Measurements from ENCODE around the gene STRBP. TPM values are rescaled to one million over a fixed set of nuclear protein-coding genes. Genes with fewer than 3 reads are reported as not detected.

The STRBP gene
- total RNA-seq, 1 experiment from 2014 or later = 40.3 TPM

DNA sequence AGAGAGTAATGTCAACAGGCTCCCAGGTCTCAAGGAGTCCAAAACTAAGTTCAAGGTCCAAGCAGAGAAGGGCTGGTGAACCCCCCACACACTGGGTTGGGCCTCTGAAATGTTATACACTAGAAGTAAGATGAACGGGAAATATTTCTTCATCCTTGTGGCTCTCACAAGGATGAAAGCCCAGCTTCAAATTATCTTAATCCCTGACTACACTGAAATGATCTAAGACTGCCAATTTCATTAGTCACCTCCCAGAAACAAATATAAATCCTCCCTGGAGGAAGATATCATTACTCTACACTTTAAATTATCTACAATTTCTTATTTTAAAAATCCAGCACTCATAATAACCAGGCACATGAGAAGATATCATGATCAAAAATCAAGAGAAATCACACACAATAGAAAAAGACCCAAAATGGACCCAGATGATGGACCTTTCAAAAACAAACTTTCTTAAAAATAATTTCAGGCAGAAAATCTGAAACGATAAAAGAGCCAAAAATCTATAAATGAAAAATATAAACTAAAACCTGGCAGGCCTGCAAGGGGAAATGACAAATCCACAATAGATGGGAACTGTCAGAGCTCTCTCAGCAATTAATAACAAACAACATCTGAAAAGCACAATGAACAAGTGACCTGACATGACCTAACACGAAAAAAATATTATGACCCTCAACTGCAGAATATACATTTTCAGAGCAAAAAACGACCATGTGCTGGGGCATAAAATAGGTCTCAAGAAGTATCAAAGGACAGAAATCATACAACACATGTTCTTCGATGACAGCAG lies 117.5 kb downstream of the STRBP start:
- H3K27ac ChIP-seq (ENCODE audit: low read length) = no peak overlapping the region
- H3K27me3 ChIP-seq (ENCODE audit: control insufficient read depth, insufficient read depth, low read length) = no peaks in the 10 kb centered on the region
- no peak for DNase-seq (ENCODE audit: low read depth, low spot score)
- no peak for ATAC-seq
- BruUV-seq (replicated peaks) = no TSS peak
- no peaks in the 10 kb centered on the region for H3K36me3 ChIP-seq (ENCODE audit: control insufficient read depth, insufficient read depth, low read length)
- ChIA-PET CTCF (no interaction called here), POLR2A (no interaction called here)
- in situ Hi-C loops (cut with HindIII; ENCODE audit: low pct_unique_long_range_greater_than_20kb, low sequenced_read_pairs) = no loop called here
- intact Hi-C loops (cut with micrococcal nuclease; ENCODE audit: unreplicated experiment) = no loop called here
- TF ChIP-seq CTCF (IDR thresholded peaks at IDR 0.05) = no peak
- TF ChIP-seq SIN3A (IDR thresholded peaks at IDR 0.05; ENCODE audit: borderline replicate concordance, insufficient read depth, low read depth, low read length) = no peak
- no peak for TF ChIP-seq TCF7L2 (IDR thresholded peaks at IDR 0.05; ENCODE audit: low read depth, low read length)
- no peak for TF ChIP-seq REST (IDR thresholded peaks at IDR 0.05; ENCODE audit: insufficient read depth in 1 of 2, low read depth in 2 of 2, low read length in 1 of 2)
- no peak for TF ChIP-seq POLR2AphosphoS5 (IDR thresholded peaks at IDR 0.05; ENCODE audit: low read depth, low read length)
- no peak overlapping the region for H3K4me3 ChIP-seq (ENCODE audit: low read depth in 2 of 2, low read length in 2 of 2)
- H3K9me3 ChIP-seq (ENCODE audit: control insufficient read depth, insufficient read depth, low read depth, low read length) = no peaks in the 10 kb centered on the region
- H3K4me1 ChIP-seq (ENCODE audit: control insufficient read depth, insufficient read depth, low read length) = no peaks in the 10 kb centered on the region

GRCh38 chr9:123149067-123149466 lies 119.3 kb downstream of the STRBP start:
- DNase-seq (ENCODE audit: low read depth, low spot score) (no peak), ATAC-seq (no peak)
- ChIA-PET POLR2A (no interaction called here), CTCF (no interaction called here)
- H3K27ac ChIP-seq (ENCODE audit: low read length) = no peak overlapping the region
- H3K4me1 ChIP-seq (ENCODE audit: control insufficient read depth, insufficient read depth, low read length) = no peaks in the 10 kb centered on the region
- no peaks in the 10 kb centered on the region for H3K9me3 ChIP-seq (ENCODE audit: control insufficient read depth, insufficient read depth, low read depth, low read length)
- no TSS peak for BruUV-seq (replicated peaks)
- intact Hi-C loops (cut with micrococcal nuclease; ENCODE audit: unreplicated experiment) (no loop called here), in situ Hi-C loops (cut with HindIII; ENCODE audit: low pct_unique_long_range_greater_than_20kb, low sequenced_read_pairs) (no loop called here)
- TF ChIP-seq SIN3A (IDR thresholded peaks at IDR 0.05; ENCODE audit: borderline replicate concordance, insufficient read depth, low read depth, low read length) (no peak), REST (IDR thresholded peaks at IDR 0.05; ENCODE audit: insufficient read depth in 1 of 2, low read depth in 2 of 2, low read length in 1 of 2) (no peak), CTCF (IDR thresholded peaks at IDR 0.05) (no peak), TCF7L2 (IDR thresholded peaks at IDR 0.05; ENCODE audit: low read depth, low read length) (no peak), POLR2AphosphoS5 (IDR thresholded peaks at IDR 0.05; ENCODE audit: low read depth, low read length) (no peak)
- no peaks in the 10 kb centered on the region for H3K27me3 ChIP-seq (ENCODE audit: control insufficient read depth, insufficient read depth, low read length)
- H3K4me3 ChIP-seq (ENCODE audit: low read depth in 2 of 2, low read length in 2 of 2) = no peak overlapping the region
- H3K36me3 ChIP-seq (ENCODE audit: control insufficient read depth, insufficient read depth, low read length) = no peaks in the 10 kb centered on the region

Data from Panc1 (cell line).